Left colon (tissue), 2 donors: Measurements from ENCODE around the gene CRYZL1. TPM values are rescaled to one million over a fixed set of nuclear protein-coding genes. Genes with fewer than 3 reads are reported as not detected.
"Not testable (repeated sequence)": the region's sequence is repeated elsewhere in the genome, so short reads cannot be mapped to it uniquely, and the experiment has no call there.

Experiments used
- ATAC-seq: fragments of 200-7000 bp; cut with Tn5 transposase; one replicate; pipeline ENCODE4 v1.9.1; 2020; ENCODE audit warnings: mild to moderate bottlenecking, moderate library complexity
- DNase-seq, 2 donors: peaks; one replicate each; pipeline ENCODE4 v3.0.0-alpha.2; 2020
- intact Hi-C, 2 donors: fragments of 100-400 bp; cut with DNase I in 1 of 2; cut with micrococcal nuclease in 1 of 2; formaldehyde crosslinking; loops; one replicate each; pipeline versions ENCODE4 v1.11.2 to v1.14.0; 2022; cut with DNase I, micrococcal nuclease
- total RNA-seq, 2 donors: library from RNA; stranded (reverse); fragmentation: NEBNext Ultra II Directional; extraction: Animal tissue kit (Norgen Biotek cat#: 25700); gene quantifications; one replicate each; pipeline ENCODE4 v1.2.1, GENCODE V29; 2021
- donor health status: DM: no; HTN: no; CAD: no.
- donor health status: DM: yes; HTN: yes; CAD: no.

CRYZL1 gene
- total RNA-seq, 2 donors from 2014 or later, result 34.7 to 37.2 TPM

DNA sequence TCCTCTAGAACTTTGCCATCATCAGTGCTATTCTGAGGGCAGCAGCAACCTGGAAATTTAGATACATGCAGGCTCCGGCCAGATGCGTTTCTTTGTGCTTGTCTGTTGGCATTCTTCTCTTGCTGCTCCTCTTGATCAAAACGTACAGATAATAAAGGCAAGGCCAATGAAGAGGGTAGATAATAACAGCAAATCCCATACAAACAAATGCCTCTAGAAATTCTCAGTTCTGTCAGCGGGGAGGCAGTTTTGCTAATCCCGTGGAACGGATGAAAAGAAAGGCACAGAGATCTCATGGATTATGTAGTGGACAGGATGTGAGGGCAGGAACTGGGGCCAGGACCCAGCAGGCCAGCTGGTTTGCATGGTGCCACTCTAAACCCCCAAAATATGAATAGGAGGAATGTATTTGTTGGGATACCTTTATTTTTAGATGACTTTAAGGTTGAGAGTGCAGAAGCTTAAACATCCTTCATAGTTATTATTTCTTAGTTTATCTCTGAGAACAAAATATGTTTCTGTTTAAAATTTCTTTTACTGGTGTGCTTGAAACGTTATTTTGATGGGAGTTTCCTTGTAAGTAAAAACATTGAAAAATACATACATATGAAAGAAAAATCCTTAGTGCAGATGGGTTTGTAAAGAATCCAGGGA, 2.2 kb upstream of the CRYZL1 start:
- intact Hi-C loops, result no loop called here
- ATAC-seq, result no peak

DNA sequence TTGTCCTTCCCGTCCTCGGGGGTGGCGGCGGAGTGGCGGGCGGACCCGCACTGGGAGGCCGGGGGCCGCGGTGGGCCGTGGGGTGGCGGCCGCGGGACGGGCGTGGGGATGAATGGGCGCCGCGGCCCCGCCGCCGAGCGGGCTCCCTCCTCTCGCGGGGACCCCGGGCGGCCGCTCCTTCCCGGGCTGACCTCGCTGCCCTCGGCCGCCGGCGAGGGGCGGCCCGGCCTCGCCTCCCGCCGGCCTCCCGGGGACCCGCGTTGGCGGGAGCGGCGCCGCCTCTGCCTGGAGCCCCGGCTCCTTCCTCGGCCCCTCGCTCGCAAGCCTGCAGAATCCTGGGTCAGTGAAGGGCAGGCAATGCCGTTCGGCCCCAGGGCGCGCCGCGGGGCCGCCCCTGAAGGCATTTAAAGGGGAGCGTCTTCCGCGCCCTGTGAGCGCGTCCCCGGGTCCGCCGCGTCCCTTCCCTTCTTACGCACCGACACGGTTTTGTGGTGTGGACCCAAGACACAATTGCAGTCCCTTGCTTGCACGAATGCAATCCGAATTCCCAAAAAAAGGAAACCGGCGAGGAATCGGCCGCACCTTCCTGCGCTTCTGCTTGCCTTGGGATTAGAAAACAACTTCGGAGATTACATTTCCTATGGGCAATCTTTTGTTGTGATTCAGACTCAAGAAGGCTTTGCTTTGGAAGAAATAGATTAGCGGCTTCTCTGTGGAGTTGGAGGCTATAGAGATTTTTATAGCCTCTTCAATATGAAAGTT, 1.5 kb upstream of the CRYZL1 start:
- ATAC-seq (no peak), DNase-seq (peak; percentile 42 to 63)
- intact Hi-C loops, result no loop called here

More for the DNA sequence above, 2.2 kb upstream of the CRYZL1 start:
- DNase-seq, result no peak

DNA sequence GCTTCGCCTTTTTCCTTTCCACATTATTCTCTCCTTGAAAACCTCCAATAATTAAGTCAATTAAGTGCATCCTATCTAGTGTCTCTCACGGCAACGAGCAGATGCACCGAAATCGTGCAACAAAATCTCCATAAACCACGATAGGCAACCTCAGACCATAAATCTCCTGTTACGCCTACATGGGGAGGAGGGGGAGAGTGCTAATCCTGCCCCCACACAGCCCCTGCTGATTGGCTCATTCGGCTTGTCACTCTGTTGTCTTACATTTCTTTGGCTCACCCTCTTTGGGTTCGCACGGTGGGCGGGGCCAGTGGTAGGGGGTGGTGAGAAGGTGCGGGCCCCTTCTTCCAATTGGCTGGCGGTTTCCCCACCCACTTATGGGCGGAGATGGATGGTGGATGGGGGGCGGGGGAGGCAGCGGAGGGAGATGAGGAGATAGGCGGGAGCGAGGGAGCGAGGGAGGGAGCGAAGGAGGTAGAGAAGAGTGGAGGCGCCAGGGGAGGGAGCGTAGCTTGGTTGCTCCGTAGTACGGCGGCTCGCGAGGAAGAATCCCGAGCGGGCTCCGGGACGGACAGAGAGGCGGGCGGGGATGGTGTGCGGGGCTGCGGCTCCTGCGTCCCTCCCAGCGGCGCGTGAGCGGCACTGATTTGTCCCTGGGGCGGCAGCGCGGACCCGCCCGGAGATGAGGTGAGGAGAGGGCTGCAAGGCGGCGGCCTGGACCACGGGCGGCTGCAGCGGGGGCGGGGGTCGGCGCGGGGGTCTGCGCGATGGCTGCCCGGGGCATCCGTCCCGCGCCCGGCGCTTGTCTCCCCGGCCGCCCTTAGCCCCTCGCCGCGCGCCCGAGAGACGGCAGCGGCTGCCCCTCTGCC, 720 bp upstream of the CRYZL1 start, which contains the start of gene ITSN1:
ITSN1 (plus strand) TSS at position 475 of the 869 bp plus-strand sequence. CDS start 76,328 bp downstream, outside the sequence.
- DNase-seq, result peak; percentile 100
- ATAC-seq, result peak; percentile 83
- intact Hi-C loops, result no loop called here

DNA sequence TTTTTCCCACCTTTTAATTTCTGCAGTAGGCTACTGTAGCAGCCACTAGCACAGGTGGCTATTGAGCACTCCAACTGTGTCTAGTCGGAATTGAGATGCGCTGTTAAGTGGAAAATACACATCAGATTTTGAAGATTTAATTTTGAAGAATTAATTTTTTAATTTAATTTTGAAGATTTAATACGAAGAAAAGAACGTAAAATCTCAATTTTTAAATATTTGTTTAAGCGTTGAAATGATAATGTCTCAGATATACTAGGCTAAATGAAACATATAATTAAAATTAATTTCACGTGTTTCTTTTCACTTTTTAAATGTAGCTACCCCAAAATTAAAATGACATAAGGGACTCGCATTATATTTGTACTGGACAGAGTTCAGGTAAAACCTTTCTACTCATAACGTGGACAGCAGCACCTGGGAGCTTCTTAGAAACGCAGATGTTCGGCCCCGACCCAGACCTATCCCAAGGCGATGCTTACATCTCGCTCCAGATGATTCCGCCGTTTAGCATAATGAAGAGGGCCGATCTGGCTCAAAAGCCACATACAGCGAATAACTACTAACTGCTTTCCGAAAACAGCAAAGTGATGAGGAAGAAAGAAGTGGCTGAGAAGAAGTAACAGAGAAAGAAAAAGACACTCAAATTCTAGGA, 717 bp downstream of the CRYZL1 start:
- ATAC-seq (no peak), DNase-seq (peak in 1 of 2 donors; percentile 42)
- intact Hi-C loops, result no loop called here

DNA sequence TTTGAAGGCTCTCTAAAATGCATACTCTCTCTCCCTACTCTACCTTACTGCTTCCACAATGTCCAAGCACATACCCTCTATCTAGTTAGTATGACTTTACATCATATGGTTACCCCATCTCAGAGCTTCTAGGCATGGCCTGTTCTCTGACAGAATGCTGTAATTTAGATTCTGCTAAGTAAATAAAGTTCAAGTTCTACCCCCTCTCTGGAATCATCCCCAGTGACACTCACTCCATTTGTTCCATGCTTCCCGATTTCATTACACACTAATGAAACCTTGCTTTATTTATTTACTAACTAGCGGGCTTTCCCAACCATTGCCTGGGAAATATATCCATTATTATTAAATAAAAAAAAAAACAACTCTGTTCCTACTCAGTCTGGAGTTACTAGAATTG, 7.3 kb downstream of the CRYZL1 start:
- intact Hi-C loops, result no loop called here
- ATAC-seq, result no peak
- no peak for DNase-seq

DNA sequence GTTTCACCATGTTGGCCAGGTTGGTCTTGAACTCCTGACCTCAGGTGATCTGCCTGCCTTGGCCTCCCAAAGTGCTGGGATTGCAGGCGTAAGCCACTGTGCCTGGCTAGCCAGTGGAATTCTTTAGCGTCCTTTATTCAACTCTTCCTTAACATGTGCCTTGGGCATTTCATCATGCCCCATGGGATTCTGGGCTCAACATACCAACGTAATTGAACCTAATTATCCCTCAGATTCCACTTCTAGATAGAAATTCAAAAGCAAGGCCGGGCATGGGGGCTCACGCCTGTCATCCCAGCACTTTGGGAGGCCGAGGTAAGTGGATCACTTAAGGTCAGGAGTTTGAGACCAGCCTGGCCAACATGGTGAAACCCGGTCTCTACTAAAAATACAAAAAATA, 15.4 kb downstream of the CRYZL1 start:
- DNase-seq, ATAC-seq, intact Hi-C loops: not testable (repeated sequence)

DNA sequence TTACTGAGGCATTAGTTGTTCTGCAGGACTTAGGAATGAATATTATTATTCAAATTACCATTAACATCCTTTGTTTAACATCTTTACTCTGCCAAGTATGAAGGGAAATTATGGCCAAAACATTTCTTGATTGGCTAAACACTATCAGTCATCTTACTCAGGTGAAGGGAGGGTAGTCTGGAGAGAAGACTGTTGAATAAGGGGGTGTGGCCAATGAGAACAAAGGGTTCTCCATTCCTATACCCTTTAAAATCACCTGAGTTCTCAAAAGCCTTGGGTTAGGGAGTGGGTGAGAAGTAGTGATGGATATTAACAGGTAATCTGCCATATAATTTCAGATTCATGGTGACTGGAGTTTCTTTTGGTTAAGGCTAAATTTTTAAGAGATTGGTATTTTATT, 19.3 kb downstream of the CRYZL1 start:
- DNase-seq (no peak), ATAC-seq (peak; percentile 60)
- intact Hi-C loops, result no loop called here

DNA sequence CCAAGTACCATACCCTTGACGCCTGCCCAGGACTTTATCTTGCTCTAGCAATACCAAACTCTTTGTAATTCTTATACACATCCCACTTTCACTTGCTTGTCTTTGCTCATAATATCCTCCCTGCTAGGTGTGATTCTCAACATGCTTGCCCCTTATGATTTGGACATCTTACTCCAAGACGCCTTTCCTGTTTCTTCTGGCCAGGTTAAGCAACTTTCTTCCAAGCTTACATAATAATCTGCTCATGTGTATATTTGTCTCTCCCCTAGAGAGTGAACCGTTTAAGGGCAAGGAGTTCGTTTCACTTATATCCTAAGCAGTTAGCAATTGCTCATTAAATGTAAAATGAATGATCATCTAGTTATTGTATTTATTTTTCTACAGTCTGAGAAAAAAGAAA, 21.8 kb downstream of the CRYZL1 start:
- intact Hi-C loops, result no loop called here
- DNase-seq (no peak), ATAC-seq (no peak)

DNA sequence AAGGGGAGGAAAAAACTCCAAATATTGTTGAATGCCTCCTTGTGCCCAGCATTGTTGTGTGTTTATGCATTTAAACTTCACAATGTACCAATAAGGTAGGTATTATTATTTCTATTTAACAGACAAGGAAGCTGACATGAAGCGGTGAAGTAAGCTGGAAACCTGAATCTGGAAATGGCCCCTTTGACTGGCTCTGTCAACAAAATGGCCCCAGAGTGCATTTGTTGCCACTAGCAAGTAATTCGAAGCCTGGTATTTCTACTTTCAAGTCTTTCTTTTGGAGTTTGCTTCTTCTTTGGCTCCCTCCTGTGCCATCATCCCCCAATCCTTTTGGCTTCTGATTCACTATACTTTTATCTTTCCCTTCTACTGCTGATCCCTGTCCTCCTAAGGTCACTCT, 23.1 kb downstream of the CRYZL1 start:
- no peak for DNase-seq
- ATAC-seq, result no peak
- intact Hi-C loops, result no loop called here

DNA sequence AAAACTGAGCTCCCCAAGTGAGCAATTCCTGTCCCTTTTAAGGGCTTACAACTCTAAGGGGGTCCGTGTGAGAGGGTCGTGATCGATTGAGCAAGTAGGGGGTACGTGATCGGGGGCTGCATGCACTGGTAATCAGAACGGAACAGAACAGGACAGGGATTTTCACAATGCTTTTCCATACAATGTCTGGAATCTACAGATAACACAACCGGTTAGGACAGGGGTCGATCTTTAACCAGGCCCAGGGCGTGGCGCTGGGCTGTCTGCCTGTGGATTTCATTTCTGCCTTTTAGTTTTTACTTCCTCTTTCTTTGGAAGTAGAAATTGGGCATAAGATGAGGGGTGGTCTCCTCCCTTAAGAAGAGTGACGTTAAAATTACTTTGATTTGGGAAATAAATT, 24.0 kb downstream of the CRYZL1 start:
- DNase-seq, ATAC-seq, intact Hi-C loops: not testable (repeated sequence)

DNA sequence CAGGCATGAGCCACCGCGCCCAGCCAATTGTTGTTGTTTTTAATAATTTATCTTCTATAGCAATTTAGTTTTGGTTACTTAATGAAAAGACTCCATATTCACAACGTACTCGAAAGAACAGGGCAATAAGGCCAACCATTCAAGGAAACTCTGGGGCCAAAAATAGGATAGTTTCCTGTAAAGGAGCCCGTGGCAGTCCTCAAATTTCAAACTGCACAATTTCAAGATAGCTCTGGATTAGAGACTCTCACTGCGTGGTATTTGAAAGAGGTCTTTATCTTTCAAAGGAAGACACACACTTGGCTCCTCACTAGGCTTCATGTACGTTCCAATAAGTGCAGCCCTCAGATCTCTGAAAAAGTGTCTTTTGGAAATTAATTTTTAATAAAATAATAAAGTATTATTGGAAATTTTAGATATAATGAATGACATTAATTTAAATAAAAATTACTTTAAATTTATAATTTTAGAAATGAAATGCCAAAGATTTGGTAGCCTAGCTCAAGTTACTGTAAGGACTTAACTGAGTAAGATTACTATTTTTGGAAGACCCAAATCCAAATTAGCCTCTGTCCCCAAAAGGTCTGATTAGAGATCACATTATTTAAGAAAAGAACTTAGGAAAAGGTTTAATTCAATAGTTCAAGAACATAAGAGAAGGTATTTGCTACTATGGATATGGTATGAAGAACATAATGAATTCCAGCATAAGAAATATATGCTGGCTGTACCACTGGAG, 30.4 kb downstream of the CRYZL1 start:
- intact Hi-C loops, result no loop called here
- DNase-seq (no peak), ATAC-seq (no peak)

DNA sequence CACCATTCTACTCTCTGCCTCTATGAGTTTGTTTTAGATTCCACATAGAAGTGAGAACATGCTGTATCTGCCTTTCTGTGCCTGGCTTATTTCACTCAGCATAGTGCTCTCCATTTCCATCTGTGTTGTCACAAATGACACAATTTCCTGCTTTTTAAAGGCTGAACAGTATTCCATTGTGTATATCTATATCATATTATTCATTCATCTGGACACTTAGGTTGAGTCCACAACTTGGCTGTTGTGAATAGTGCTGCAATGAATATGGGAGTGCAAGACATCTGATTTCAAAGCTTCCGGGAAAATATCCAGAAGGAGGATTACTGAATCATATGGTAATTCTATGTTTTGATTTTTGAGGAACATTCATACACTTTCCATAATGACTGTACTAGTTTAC, 33.0 kb downstream of the CRYZL1 start:
- intact Hi-C loops, result no loop called here
- ATAC-seq, result no peak
- DNase-seq, result no peak

DNA sequence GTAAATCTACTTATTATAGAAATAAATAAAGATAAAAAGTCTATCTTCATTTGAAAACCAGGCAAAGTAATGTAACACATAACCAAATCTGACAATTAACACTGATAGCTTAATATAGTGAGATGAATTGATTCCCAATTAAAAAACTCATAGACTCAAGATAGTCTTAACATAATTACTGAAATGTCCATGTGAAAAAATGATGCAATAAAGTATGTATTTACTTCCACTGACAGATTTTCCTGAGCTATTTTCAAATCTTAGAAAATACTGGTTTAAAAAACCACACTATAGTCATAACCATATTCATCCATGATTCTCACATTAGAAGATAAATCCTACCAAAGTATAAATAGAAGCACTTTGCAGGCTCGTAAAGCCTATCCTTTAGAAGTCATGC, 43.5 kb downstream of the CRYZL1 start:
- ATAC-seq, result no peak
- DNase-seq, result no peak
- intact Hi-C loops, result no loop called here

DNA sequence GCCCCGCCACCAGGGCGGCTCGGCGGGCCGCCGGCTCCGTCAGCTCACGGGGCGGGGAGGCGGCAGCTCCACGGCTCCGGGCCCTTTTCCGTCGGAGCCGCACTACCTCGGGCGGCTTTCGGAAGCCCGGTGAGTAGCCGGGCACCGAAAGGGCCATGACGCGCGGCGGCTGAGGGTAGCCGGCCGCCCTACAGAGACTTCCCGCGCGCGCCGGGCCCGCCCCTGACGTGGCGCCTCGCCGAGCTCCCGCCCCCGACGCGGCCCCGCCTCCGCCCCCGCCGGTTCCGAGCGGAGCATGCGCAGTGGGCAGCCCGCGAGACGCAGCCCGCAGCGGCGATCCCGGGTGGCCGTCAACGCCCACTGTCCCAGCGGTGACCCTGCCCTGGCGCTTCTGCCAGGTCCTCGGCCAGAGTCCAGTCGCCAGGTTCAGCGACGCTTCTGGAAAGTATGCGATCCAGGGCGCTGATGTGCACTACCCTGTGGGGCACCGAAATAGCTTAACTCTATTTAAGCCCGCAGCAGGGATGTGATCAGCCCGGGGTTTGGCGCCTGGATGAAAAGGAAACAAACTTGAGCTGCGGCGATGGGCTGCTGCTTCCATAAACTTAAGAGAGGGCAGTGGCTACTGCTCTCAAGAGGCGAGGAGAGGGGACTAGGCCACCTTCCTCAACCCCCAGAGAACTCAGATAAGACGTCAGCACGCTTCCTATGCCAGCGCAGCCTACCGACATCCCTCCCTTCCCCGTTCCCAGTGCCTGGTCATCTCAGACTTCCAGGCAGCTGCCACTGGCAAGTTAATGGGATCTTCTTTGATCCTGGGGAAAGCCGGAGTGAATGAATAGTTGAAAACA, 52.8 kb downstream of the CRYZL1 start, which contains the start of gene DONSON:
DONSON (minus strand) TSS at position 200 of the 851 bp plus-strand sequence; CDS start at position 157, 43 bp downstream.
- intact Hi-C loops, result no loop called here
- ATAC-seq (peak; percentile 95), DNase-seq (peak; percentile 86 to 91)

DNA sequence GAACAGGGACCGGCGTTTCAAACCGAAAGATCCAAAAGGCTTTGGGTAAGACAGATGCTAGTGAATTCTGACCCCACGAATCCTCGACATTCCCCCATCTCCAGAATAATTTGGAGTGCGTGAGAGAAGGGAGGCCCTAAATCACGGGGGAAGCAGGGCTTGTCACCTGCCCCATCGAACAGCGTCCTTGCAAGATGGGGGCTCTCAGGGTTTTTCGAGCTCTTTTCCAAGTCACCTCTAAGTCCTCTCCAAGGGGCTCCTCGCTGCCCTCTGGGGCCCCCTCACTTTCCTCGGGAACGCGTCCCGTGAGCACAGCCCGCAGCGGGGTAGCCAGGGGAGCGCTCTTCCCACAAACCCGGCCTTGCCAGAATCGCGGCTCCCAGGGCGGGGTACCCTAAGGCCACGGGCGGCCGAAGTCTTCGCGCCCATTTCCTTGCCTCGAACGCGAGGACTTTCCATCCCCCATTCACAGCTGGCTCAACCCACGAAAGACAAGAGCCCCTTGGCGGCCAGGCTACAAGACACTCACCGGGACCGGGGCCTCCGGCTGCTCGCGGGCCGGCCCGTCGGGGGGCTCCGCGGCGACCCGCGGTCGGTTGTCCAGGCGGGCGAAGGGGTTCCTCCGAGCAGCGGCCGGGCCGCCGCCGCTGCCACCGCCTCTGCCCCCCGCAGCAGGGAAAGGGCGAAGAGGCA, 53.6 kb downstream of the CRYZL1 start:
- DNase-seq, result peak; percentile 40 to 56
- intact Hi-C loops, result no loop called here
- ATAC-seq, result peak; percentile 36

DNA sequence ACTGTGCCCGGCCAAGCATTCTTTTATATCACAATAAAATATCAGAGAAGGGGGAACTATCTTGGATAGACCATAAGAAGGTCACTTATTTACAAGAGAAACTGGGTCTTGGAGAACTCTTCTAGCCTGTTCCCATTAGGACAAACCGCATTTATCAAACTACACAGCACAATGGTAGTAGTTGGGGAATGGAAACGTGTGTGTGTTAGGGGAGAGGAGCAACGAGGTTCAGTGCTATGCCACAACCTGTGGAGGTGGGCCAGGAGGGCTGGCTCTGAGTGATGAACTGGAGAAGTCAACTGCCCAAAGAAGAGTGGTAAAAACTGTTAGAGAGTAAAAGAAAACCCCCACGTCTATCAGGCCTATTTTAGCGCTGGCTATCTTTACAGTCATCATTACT, 54.6 kb downstream of the CRYZL1 start:
- ATAC-seq (no peak), DNase-seq (no peak)

DNA sequence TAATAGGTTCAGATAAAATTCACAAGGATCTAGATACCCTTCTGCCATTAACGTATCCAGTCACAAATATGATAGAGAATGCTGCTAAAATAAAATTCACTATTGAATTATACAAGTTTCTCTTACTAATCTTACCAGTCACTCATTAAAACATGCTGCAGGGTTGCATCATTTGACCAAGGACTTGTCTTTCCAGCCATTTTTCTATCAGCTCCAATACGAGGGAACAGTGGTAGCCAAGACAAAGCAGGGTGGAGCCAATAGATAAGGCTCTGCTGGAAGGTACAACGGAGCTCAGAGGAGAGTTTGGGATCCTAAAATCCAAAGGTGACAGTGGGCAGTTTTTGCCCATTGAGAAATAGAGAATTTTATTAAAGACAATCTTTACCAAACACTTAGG, 57.1 kb downstream of the CRYZL1 start:
- DNase-seq (no peak), ATAC-seq (no peak)
- intact Hi-C loops, result no loop called here

More for the DNA sequence above, 54.6 kb downstream of the CRYZL1 start:
- intact Hi-C loops, result no loop called here
